Activated CD8-positive, alpha-beta memory T cell treated with anti-CD3 and anti-CD28 coated beads, Interleukin-2, amount 50 U/mL, for 24 hours (primary cell): ENCODE results near the gene GATAD1.
"Not testable (repeated sequence)": the region's sequence is repeated elsewhere in the genome, so short reads cannot be mapped to it uniquely, and the experiment has no call there.

Experiments
- DNase-seq: peaks from one replicate; pipeline ENCODE4 v3.0.0-alpha.2; 2020; ENCODE audit errors: extremely low read depth

Gene GATAD1

GRCh38 chr7:92447345-92448204, at the start of gene GATAD1:
GATAD1 (plus strand) TSS chr7:92447482; CDS start chr7:92447730, 248 bp downstream.
- peak; percentile 41 for DNase-seq

GRCh38 chr7:92397542-92397941, 49.7 kb upstream of the GATAD1 start:
- no peak for DNase-seq

DNA sequence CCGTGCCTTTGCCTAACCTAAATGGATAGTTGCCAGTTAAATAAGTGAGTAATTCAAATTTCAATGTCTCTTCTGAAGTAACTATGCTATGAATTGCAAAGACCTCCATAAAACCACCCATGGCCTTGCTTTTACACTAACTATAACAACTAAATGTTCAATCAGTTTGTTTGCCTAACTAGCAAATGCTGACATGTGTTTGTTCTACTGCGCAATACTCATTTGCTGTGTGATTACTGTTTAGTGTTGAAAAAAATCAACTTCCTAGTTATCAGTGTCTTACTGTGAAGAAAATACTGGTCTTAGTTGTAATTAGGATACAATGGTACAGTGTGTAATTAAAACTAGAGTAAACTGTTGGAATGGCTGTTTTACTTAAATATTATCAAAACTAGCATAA, 47.3 kb upstream of the GATAD1 start:
- DNase-seq, result no peak

DNA sequence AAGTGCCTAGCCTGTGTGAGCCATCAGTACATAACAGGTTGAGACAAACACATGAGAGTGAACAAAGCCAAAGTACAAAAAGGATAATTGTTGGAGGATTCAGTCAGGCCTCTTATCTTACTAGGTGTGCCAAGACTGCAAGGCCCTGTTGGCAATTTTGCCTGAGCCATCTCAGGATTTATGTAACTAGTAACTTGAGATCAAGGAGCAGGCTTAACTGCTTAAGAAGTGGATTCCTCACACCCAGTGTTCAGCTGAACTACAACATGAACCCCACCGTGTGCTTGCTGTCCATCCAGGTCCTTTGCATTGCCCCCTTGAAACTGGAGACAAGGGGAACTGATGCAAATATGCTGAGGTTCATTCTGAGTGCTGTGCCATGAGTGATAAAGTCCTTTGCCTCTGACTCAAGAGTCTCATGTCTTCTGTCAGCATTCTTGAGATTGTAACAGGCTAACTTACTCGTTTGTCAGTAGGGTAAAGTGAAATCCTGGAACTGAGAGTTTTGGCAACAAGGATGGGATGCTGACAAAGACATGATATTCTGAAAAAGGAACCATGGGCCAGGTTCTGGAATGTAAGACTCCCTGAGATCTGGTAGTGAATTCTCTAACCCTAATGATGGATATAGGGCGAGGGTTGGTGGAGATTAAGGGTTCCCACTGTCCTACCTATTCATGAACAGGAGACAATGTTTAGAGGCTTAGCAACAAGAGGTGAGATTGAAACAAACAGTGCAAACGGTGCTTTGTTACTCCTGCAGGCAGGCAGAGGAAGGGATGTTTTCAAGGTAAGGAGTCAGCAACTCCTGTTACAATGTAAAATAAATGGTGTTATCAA, 44.1 kb upstream of the GATAD1 start:
- no peak for DNase-seq

DNA sequence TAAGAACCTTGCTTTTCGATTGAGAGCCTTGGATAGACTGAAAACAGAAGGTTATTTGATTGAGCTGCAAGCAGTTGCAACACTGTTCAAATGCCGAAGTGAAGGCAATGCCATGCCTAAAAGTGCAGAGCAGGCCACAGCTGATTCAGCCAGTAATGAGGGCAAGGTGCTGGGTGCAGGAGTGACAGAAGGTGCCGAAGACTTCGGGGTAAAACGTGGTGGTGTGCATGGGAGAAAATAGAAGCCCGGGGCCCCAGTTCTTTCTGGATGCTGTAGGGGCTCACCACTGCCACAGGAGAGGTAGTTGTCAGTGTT, 43.6 kb upstream of the GATAD1 start:
- no peak for DNase-seq

GRCh38 chr7:92404170-92404614, 43.1 kb upstream of the GATAD1 start:
- peak; percentile 6 for DNase-seq

- no peak for DNase-seq
These were observed 37.9 kb upstream of the GATAD1 start for GRCh38 chr7:92409357-92409756.

DNA sequence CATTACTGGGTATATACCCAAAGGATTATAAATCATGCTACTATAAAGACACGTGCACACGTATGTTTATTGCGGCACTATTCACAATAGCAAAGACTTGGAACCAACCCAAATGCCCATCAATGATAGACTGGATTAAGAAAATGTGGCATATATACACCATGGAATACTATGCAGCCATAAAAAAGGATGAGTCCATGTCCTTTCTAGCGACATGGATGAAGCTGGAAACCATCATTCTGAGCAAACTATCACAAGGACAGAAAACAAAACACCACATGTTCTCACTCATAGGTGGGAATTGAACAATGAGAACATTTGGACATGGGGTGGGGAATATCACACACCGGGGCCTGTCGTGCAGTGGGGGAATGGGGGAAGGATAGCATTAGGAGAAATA, 37.1 kb upstream of the GATAD1 start:
- DNase-seq, result not testable (repeated sequence)

DNA sequence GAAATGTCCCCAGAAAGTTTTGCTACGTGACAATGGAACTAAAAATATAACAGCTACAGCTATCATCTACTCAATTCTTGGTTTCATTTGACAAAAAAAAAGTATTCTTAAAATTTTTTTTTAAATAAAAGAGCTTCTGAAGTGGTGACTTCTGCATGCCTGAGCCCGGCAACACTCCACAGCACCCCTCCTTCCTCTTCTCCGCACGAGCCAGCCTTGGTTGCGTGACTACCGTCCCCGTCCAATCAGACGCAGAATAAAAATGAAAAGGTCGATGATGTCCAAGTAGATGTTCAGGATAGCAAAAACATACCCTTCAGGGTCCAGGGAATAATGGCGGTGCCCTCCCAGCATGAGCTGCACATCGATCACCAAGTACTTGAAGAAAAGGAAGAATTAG, 34.5 kb upstream of the GATAD1 start:
- no peak for DNase-seq

DNA sequence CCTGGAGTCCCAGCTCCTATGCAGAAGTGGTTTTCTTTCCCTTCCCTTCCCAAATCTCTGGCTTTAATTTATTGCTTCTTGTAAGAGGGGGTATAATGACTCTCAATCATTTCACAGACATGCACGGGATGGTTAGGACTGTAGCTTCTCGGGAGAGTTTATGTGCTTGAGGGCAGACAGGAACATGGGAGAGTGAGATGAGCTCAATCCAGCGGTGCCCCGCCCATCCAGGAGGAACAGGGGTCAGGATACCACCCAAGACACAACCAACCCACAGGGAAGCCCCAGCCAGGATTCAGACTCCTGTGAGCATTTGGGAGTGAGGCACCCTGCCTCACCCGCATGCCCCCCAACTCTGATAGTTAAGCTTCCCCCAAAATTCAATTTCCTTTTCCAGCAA, 33.7 kb upstream of the GATAD1 start:
- no peak for DNase-seq

- DNase-seq, result no peak
These were observed 32.1 kb upstream of the GATAD1 start for GRCh38 chr7:92415225-92415624.

DNA sequence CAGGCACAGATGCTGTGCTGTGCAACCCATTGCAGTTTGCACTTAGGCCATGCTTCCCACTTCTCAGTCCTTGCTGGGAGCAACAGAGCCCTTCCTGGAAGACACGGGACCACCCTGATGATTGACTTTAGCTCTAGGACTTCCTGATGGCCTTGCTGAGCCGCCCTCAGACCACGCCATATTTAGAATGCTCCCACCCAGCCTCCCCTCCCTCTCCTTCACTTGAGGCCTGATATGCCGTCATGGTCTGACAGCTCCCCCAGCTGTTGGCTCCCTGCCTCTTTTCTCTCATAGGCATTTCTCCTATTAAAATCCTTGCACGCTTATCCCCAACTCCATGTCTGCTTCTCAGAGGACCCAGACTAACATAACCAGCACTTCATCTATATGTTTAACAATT, 29.4 kb upstream of the GATAD1 start:
- DNase-seq, result no peak

DNA sequence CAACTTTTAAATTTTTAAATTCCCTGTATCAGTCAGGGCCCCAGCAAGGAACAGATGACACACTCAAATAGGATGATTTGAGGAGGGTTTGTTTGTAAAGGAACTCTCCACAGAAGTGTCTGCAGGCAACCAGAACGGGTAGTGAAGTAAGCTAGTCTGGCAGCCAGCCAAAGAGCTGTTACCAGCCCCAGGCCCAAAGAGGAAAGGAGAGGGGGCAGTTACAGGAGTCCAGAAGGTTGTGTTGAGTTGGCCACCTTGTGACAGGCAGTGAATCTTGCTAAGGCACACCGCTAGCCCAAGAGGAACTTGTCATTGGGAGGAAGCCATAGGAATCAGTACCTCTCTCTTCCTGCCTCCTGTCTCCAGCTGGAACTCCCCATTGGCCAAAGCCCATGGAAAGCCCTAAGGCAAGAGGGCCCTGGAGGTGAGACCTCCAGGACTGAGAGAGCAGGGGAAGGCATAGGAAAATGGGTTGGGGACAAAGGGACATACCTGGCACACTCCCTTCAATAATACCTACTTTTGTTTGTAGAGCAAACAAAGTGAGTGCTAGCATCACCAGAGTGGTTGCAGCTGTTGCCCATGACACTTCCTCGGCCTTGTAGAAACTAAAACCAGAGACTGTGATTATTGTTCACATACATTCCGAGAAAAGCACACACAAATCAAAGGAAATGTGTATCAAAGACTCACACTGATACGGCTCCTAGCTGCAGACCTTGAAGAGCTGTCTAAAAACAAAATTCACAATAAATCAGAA, 25.4 kb upstream of the GATAD1 start:
- DNase-seq, result no peak

DNA sequence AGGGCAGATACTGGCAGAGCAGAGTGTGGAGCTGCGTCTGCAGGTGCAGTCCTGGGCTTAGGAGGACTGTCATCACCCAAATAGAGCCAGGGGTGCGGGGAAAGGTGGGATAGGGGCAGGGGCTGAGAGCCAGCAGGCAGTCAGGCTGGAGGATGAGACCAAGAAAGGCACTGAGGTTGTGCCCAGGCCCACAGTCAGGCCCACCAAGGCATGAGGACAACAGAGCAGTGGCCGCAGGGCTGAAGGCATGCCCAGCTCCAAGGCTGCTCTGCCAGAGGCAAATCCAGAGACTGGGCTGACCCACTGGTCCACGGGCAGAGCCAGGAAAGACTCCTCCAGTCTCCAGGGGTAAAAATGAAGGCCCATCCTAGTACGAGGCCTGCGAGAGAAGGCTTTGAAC, 24.4 kb upstream of the GATAD1 start:
- DNase-seq, result no peak

DNA sequence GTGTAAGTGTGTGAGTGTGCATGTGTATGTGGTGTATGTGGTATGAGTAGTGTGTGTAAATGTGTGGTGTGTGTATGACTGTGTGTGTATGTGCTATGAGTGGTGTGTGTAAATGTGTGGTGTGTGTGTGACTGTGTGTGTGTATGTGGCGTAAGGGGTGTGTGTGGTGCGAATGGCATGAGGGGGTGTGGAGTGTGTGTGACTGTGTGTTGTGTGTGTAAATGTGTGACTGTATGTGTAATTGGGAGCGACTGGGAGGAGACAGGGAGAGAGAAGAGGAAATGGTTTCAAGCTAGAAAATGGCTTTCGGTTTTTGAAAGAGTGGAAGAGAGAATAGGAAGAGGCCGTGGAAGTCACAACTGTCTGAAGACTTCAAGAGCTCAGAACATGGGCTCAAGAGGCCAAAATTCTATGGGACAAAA, 23.6 kb upstream of the GATAD1 start:
- no peak for DNase-seq

GRCh38 chr7:92425311-92425947, 21.9 kb upstream of the GATAD1 start:
- DNase-seq, result no peak

GRCh38 chr7:92427193-92427592, 20.1 kb upstream of the GATAD1 start:
- no peak for DNase-seq

- DNase-seq, result no peak
These were observed 14.9 kb upstream of the GATAD1 start for GRCh38 chr7:92432299-92432946.

GRCh38 chr7:92433019-92433418, 14.3 kb upstream of the GATAD1 start:
- DNase-seq, result no peak

GRCh38 chr7:92435542-92435941, 11.7 kb upstream of the GATAD1 start:
- no peak for DNase-seq
